ENCODE data around the gene NCLN. TPM values are rescaled to one million over a fixed set of nuclear protein-coding genes. Genes with fewer than 3 reads are reported as not detected.
A peak's percentile ranks its signal among the peaks of the same experiment; 100 is the strongest.

NCLN gene
- total and polyA plus RNA-seq, 9 of the 15 experiments (the other 6 are each of a cell fraction or from before 2014, with no cell fraction given) = 3.8 to 126 (median 39.6) TPM

GRCh38 chr19:3149526-3150505 is 35.9 kb upstream of the NCLN start:
- Histone ChIP-seq H3K4me1 (replicated peaks in 1 of 2; ENCODE audit: control insufficient read depth in 2 of 2, insufficient read depth in 2 of 2, low read length in 2 of 2) (peaks cover 0 to 30% of the 10 kb centered on the region in 2 experiments; a peak in 3 of 5 replicates), H3K27me3 (ENCODE audit: control insufficient read depth in 2 of 2, insufficient read depth in 2 of 2, low read length in 2 of 2) (no peaks in the 10 kb centered on the region; a peak in 1 of 5 replicates), H3K36me3 (ENCODE audit: control insufficient read depth, insufficient read depth, low read length) (no peaks in the 10 kb centered on the region), H4K20me1 (replicated peaks; ENCODE audit: control insufficient read depth, insufficient read depth, low read length) (no peaks in the 10 kb centered on the region), H3K9me3 (replicated peaks; ENCODE audit: control insufficient read depth, insufficient read depth, low read depth, low read length) (no peaks in the 10 kb centered on the region), H3K4me3 (no peak overlapping the region), H3K79me2 (ENCODE audit: control insufficient read depth, insufficient read depth, low read length) (peaks cover 3% of the 10 kb centered on the region; the same call in 1 of the 3 replicates), H3K4me2 (ENCODE audit: insufficient read depth, low read length) (no peak overlapping the region), H3K27ac (ENCODE audit: extremely low read depth, low read depth, low read length) (no peak overlapping the region), H3K9me1 (ENCODE audit: control insufficient read depth, insufficient read depth, low read length) (no peaks in the 10 kb centered on the region), H3K9ac (ENCODE audit: insufficient read depth in 1 of 2, low read depth in 2 of 2, low read length in 2 of 2) (no peak overlapping the region), H2AFZ (ENCODE audit: low read depth, low read length) (no peak overlapping the region)
- POLR2A ChIA-PET = no interaction called here
- FAIRE-seq = no peak
- WGBS (ENCODE audit: insufficient coverage, low coverage, missing lambda C conversion rate) = 69% methylated on average over 34 of the region's 35 CpGs
- no peak for DNase-seq (ENCODE audit: extremely low read depth in 1 of 4, low spot score in 3 of 4)
- in situ Hi-C loops (cut with MboI) (no loop called here), intact Hi-C loops (cut with micrococcal nuclease) (no loop called here)
- CTCF ChIA-PET (ENCODE audit: low intra/inter-chr PET ratio) = no interaction called here
- no peak for ATAC-seq
- no TSS peak for BruUV-seq (replicated peaks)
- no peak for TF ChIP-seq POLR2B (IDR thresholded peaks at IDR 0.05; ENCODE audit: low read depth, partially characterized antibody)
- no peak for TF ChIP-seq TSC22D4 (tag; IDR thresholded peaks at IDR 0.05)
- peak; percentile 49 for TF ChIP-seq POLR2G (IDR thresholded peaks at IDR 0.05; ENCODE audit: low read depth, low read length)
- no peak for TF ChIP-seq CBX2 (IDR thresholded peaks at IDR 0.05; ENCODE audit: insufficient read depth, low read length, poor library complexity, severe bottlenecking)
- no peak for TF ChIP-seq SIRT6 (IDR thresholded peaks at IDR 0.05; ENCODE audit: low read depth, low read length)
- TF ChIP-seq ZNF384 (IDR thresholded peaks at IDR 0.05; ENCODE audit: low read depth, low read length) = no peak
- TF ChIP-seq ERF (CRISPR knock-in tag; IDR thresholded peaks at IDR 0.05) = no peak
- TF ChIP-seq ZBTB7A (IDR thresholded peaks at IDR 0.05; ENCODE audit: borderline replicate concordance, control insufficient read depth, low read depth, low read length) = peak; percentile 40; the same call in 1 of the 2 replicates
- TF ChIP-seq RBM17 (IDR thresholded peaks at IDR 0.05; ENCODE audit: borderline replicate concordance, low read depth, low read length) = no peak
- TF ChIP-seq KAT2B (IDR thresholded peaks at IDR 0.05; ENCODE audit: low read depth, low read length) = no peak
- TF ChIP-seq RBM34 (IDR thresholded peaks at IDR 0.05; ENCODE audit: borderline replicate concordance, insufficient read depth, low read length) = no peak
- no peak for TF ChIP-seq NR3C1 (CRISPR knock-in tag; IDR thresholded peaks at IDR 0.05)
